Stimulated activated CD8-positive, alpha-beta memory T cell treated with anti-CD3 and anti-CD28 coated beads, Interleukin-4, amount 100 ng/mL, for 1 hour (primary cell): ENCODE data around the gene CHRNA4.
"Not testable (repeated sequence)": the region's sequence is repeated elsewhere in the genome, so short reads cannot be mapped to it uniquely, and the experiment has no call there.

Source experiments
- DNase-seq, 2 donors: peaks; one replicate each; pipeline ENCODE4 v3.0.0-alpha.2; 2020; ENCODE audit warnings: low read depth in 2 of 2, low spot score in 1 of 2

Gene CHRNA4

GRCh38 chr20:63398744-63399514 lies 37.8 kb upstream of the CHRNA4 start:
- no peak for DNase-seq

GRCh38 chr20:63397946-63398450 lies 36.8 kb upstream of the CHRNA4 start:
- DNase-seq: no peak

- no peak for DNase-seq
These were observed 36.1 kb upstream of the CHRNA4 start for GRCh38 chr20:63397155-63397843.

GRCh38 chr20:63396300-63396699 lies 35.2 kb upstream of the CHRNA4 start:
- DNase-seq: no peak

- DNase-seq: no peak
These were observed 34.6 kb upstream of the CHRNA4 start for GRCh38 chr20:63395723-63396122.

- DNase-seq: no peak
These were observed 33.8 kb upstream of the CHRNA4 start for GRCh38 chr20:63394920-63395455.

- DNase-seq: no peak
These were observed 33.1 kb upstream of the CHRNA4 start for GRCh38 chr20:63394069-63394919.

GRCh38 chr20:63393566-63393965 lies 32.4 kb upstream of the CHRNA4 start:
- DNase-seq: no peak

GRCh38 chr20:63392465-63393365 lies 31.6 kb upstream of the CHRNA4 start:
- no peak for DNase-seq

GRCh38 chr20:63387917-63388316 lies 26.8 kb upstream of the CHRNA4 start:
- no peak for DNase-seq

- no peak for DNase-seq
These were observed 26.2 kb upstream of the CHRNA4 start for GRCh38 chr20:63387393-63387792.

- DNase-seq: no peak
These were observed 25.3 kb upstream of the CHRNA4 start for GRCh38 chr20:63386491-63386890.

GRCh38 chr20:63385819-63386218 lies 24.7 kb upstream of the CHRNA4 start:
- DNase-seq: no peak

GRCh38 chr20:63384336-63384735 lies 23.2 kb upstream of the CHRNA4 start:
- no peak for DNase-seq

GRCh38 chr20:63383556-63383955 lies 22.4 kb upstream of the CHRNA4 start:
- no peak for DNase-seq

GRCh38 chr20:63382551-63383300 lies 21.6 kb upstream of the CHRNA4 start:
- DNase-seq: no peak

GRCh38 chr20:63381781-63382431 lies 20.8 kb upstream of the CHRNA4 start:
- DNase-seq: no peak

GRCh38 chr20:63380346-63380870 lies 19.3 kb upstream of the CHRNA4 start:
- DNase-seq: no peak

- DNase-seq: not testable (repeated sequence)
These were observed 18.7 kb upstream of the CHRNA4 start for GRCh38 chr20:63379872-63380271.
